Muscle layer of duodenum (tissue), 2 donors: Measurements from ENCODE around the gene EYA2.
"Not testable (repeated sequence)": the region's sequence is repeated elsewhere in the genome, so short reads cannot be mapped to it uniquely, and the experiment has no call there.

ENCODE experiments used
- H3K27ac ChIP-seq: one replicate; pipeline ENCODE4 v1.7.0; 2013; ENCODE audit warnings: mild to moderate bottlenecking, low read length
- H3K27me3 ChIP-seq: one replicate; pipeline ENCODE4 v1.7.0; 2013; ENCODE audit warnings: low read depth, mild to moderate bottlenecking, control low read depth, low read length
- H3K36me3 ChIP-seq, 2 donors: one replicate each; pipeline ENCODE4 v1.7.0; 2013; ENCODE audit warnings: low read length in 2 of 2, control low read depth in 1 of 2, mild to moderate bottlenecking in 1 of 2; ENCODE audit not compliant: insufficient read depth in 2 of 2, control insufficient read depth in 1 of 2
- H3K4me1 ChIP-seq, 2 donors: one replicate each; pipeline ENCODE4 v1.7.0; 2013; ENCODE audit warnings: low read length in 2 of 2, mild to moderate bottlenecking in 2 of 2, control low read depth in 1 of 2, moderate library complexity in 1 of 2; ENCODE audit not compliant: insufficient read depth in 2 of 2, control insufficient read depth in 1 of 2
- H3K4me3 ChIP-seq, 2 donors: one replicate each; pipeline ENCODE4 v1.7.0; 2013; ENCODE audit warnings: low read length in 2 of 2, low read depth in 1 of 2, mild to moderate bottlenecking in 1 of 2
- H3K9me3 ChIP-seq, 2 donors: one replicate each; pipeline ENCODE4 v1.7.0; 2013; ENCODE audit warnings: low read length in 2 of 2, control low read depth in 1 of 2, mild to moderate bottlenecking in 1 of 2; ENCODE audit not compliant: control insufficient read depth in 1 of 2
- donor health status: healthy.

Gene EYA2

GRCh38 chr20:46872328-46873211, 22.1 kb upstream of the EYA2 start:
- H3K36me3 ChIP-seq, result no peaks in the 10 kb centered on the region
- no peaks in the 10 kb centered on the region for H3K27me3 ChIP-seq
- H3K4me3 ChIP-seq, result peak overlapping the region; percentile 24 to 28
- no peaks in the 10 kb centered on the region for H3K4me1 ChIP-seq
- H3K9me3 ChIP-seq, result peaks cover 4 to 14% of the 10 kb centered on the region in 2 donors
- H3K27ac ChIP-seq, result no peak overlapping the region

GRCh38 chr20:46875059-46875458, 19.6 kb upstream of the EYA2 start:
- Histone ChIP-seq H3K27me3 (no peaks in the 10 kb centered on the region), H3K4me3 (no peak overlapping the region), H3K9me3 (peaks cover 0 to under 1% of the 10 kb centered on the region in 2 donors), H3K27ac (no peak overlapping the region), H3K36me3 (no peaks in the 10 kb centered on the region), H3K4me1 (no peaks in the 10 kb centered on the region)

GRCh38 chr20:46879386-46879785, 15.3 kb upstream of the EYA2 start:
- no peak overlapping the region for H3K4me3 ChIP-seq
- peaks cover 0 to 9% of the 10 kb centered on the region in 2 donors for H3K4me1 ChIP-seq

GRCh38 chr20:46879963-46880362, 14.7 kb upstream of the EYA2 start:
- H3K9me3 ChIP-seq, H3K27me3 ChIP-seq, H3K27ac ChIP-seq, H3K36me3 ChIP-seq, H3K4me3 ChIP-seq, H3K4me1 ChIP-seq: not testable (repeated sequence)

More at GRCh38 chr20:46879386-46879785, 15.3 kb upstream of the EYA2 start:
- no peaks in the 10 kb centered on the region for H3K36me3 ChIP-seq
- H3K9me3 ChIP-seq, result no peaks in the 10 kb centered on the region
- no peak overlapping the region for H3K27ac ChIP-seq
- H3K27me3 ChIP-seq, result no peaks in the 10 kb centered on the region

- H3K27me3 ChIP-seq, result no peaks in the 10 kb centered on the region
- H3K4me1 ChIP-seq, result peaks cover 0 to 9% of the 10 kb centered on the region in 2 donors
- H3K27ac ChIP-seq, result no peak overlapping the region
- H3K9me3 ChIP-seq, result no peaks in the 10 kb centered on the region
- no peaks in the 10 kb centered on the region for H3K36me3 ChIP-seq
- H3K4me3 ChIP-seq, result no peak overlapping the region
Observed at GRCh38 chr20:46883892-46884291, 10.8 kb upstream of the EYA2 start.

- peaks cover 6 to 14% of the 10 kb centered on the region in 2 donors for H3K9me3 ChIP-seq
- peaks cover 7% of the 10 kb centered on the region for H3K27me3 ChIP-seq
- H3K4me1 ChIP-seq, result no peaks in the 10 kb centered on the region
- H3K4me3 ChIP-seq, result no peak overlapping the region
- no peaks in the 10 kb centered on the region for H3K36me3 ChIP-seq
- no peak overlapping the region for H3K27ac ChIP-seq
Observed at GRCh38 chr20:46890682-46891081, 4.0 kb upstream of the EYA2 start.

GRCh38 chr20:46893051-46893450, 1.6 kb upstream of the EYA2 start:
- no peak overlapping the region for H3K4me3 ChIP-seq
- no peak overlapping the region for H3K27ac ChIP-seq
- H3K27me3 ChIP-seq, result peaks cover 7% of the 10 kb centered on the region

GRCh38 chr20:46893877-46894578, 615 bp upstream of the EYA2 start:
- Histone ChIP-seq H3K36me3 (no peaks in the 10 kb centered on the region), H3K27me3 (peaks cover 7% of the 10 kb centered on the region), H3K4me1 (no peaks in the 10 kb centered on the region), H3K4me3 (no peak overlapping the region), H3K27ac (no peak overlapping the region), H3K9me3 (peaks cover 6 to 14% of the 10 kb centered on the region in 2 donors)

More at GRCh38 chr20:46893051-46893450, 1.6 kb upstream of the EYA2 start:
- Histone ChIP-seq H3K36me3 (no peaks in the 10 kb centered on the region), H3K9me3 (peaks cover 6 to 14% of the 10 kb centered on the region in 2 donors), H3K4me1 (no peaks in the 10 kb centered on the region)

GRCh38 chr20:46894971-46895905, 595 bp downstream of the EYA2 start:
- peaks cover 5 to 10% of the 10 kb centered on the region in 2 donors for H3K9me3 ChIP-seq
- H3K27me3 ChIP-seq, result peaks cover 7% of the 10 kb centered on the region
- H3K27ac ChIP-seq, result no peak overlapping the region

GRCh38 chr20:46895906-46896242, 1.2 kb downstream of the EYA2 start:
- no peaks in the 10 kb centered on the region for H3K4me1 ChIP-seq
- H3K36me3 ChIP-seq, result no peaks in the 10 kb centered on the region
- H3K27ac ChIP-seq, result no peak overlapping the region
- H3K27me3 ChIP-seq, result peaks cover 7% of the 10 kb centered on the region
- H3K9me3 ChIP-seq, result peaks cover 0 to 3% of the 10 kb centered on the region in 2 donors
- peak overlapping the region; percentile 49 to 50 for H3K4me3 ChIP-seq

More at GRCh38 chr20:46894971-46895905, 595 bp downstream of the EYA2 start:
- Histone ChIP-seq H3K4me3 (peak overlapping the region; percentile 49 to 50), H3K4me1 (no peaks in the 10 kb centered on the region), H3K36me3 (no peaks in the 10 kb centered on the region)
